Daoy (cell line): ENCODE measurements around the gene SAMM50. TPM values are rescaled to one million over a fixed set of nuclear protein-coding genes. Genes with fewer than 3 reads are reported as not detected.

ENCODE experiments used
- DNase-seq: peaks from one replicate; pipeline ENCODE4 v3.0.0-alpha.2; 2015; ENCODE audit warnings: low read depth
- total RNA-seq: library from RNA; depleted of rRNA; stranded (reverse); fragments of >200 nt; shearing (Covaris generic); gene quantifications from 2 replicates; pipeline ENCODE4 v1.2.3, GENCODE V29; 2014; rRNA removed

The SAMM50 gene
- total RNA-seq = 45.1 and 56.7 TPM in 2 replicates

DNA sequence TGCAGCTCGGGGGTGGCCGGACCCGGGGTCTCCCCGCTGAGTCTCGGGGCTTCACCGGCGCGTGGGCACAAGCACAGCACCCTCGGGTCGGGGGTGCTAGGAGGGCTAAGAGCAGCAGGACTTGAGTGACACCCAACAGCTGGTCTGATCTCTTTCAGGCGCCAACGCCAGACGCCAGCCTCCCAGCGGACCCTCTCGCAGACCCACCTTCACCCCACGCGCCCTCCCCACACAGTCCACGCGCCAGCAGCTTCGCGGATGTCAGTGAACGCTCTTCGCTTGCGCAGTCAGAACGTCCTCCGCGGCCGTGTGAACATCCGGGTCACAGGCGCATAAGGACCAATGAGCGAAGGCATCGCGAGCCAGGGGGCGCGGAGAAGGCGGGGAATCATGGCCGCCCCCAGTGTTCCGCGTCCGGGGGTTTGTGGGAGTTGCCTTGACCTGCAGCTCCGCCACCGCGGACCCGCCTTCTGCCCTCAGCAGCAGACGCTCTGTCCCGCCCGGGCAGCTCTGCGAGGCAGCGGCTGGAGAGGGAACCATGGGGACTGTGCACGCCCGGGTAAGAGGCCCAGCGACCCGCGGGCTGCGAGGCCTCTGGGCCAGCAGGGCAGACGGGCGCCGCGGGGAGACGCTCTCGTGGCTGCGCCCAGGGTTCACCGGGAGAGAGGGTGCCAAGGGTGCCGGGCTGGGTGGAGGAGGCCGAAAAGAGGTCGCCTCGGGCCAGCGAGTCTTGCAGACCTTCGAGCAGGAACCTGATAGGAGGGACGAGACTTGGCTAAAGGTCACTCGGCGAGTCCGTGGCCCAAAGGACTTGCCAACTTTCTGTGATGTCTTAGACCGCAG, at the start of gene SAMM50:
Gene SAMM50 (plus strand): TSS at position 403 of the 843 bp plus-strand sequence. CDS start 136 bp downstream, at position 539.
- DNase-seq = peak; percentile 94

GRCh38 chr22:43905681-43906080, 49.6 kb upstream of the SAMM50 start:
- no peak for DNase-seq

- DNase-seq = no peak
Observed at GRCh38 chr22:43909708-43910107, 45.5 kb upstream of the SAMM50 start.

DNA sequence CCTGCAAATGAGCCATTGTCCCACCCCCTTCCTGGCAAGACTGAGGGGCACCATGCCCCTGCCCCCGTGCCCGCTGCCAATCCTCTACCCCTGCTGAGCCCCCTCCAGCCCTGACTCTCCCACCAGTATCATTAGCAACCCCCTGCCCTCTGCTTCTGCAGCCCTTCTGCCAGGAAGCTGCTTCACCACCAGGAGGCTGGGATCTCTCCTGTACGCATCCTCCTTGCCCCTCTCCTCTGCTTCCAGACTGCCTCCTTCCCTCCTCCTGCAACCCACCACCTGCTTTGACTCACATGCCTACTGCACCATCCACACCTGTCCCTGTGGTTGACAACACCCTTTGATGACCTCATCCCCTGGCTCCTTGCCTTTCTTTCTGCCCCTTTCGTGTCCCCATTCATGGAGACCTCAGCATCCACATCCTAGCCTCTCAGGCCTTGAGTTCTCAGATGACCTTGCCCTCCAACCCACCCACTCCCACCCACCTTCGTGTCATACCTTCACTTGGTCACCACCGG, 45.0 kb upstream of the SAMM50 start:
- no peak for DNase-seq

DNA sequence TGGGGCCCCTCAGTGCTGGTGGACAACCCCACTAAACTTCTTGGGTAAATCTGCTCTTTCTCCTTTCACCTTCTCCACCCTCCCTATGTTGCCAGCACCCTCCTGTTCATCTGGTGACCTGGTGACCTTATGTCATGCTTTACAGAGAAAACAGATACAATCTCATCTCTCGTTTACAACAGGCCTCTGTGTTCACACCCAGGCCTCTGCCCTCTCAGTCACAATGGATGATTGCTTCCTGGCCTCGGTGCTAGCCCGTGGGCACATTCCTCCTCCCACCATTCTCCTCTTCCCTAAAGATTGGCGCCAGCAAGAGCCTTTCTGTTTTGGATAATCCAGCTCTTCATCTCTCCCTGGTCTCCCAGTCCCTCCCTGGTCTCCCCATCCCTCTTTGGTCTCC, 43.9 kb upstream of the SAMM50 start:
- no peak for DNase-seq

DNA sequence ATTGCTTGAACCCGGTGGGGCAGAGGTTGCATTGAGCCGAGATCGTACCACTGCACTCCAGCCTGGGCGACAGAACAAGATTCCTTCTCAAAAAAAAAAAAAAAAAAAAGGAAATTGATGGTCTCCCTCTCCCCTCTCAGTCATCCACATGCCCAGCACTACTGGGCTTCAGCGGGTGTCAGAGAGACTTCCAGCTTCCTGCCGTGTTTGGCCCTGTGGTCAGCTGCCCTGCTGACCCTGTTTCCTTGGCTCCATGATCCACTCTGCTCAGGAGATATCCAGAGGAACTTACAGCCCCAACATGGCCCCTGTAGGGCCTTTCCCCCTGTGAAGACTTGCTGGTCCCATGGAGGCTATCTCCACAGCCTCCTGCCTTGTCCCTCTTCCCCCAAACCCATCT, 37.7 kb upstream of the SAMM50 start:
- DNase-seq = no peak

DNA sequence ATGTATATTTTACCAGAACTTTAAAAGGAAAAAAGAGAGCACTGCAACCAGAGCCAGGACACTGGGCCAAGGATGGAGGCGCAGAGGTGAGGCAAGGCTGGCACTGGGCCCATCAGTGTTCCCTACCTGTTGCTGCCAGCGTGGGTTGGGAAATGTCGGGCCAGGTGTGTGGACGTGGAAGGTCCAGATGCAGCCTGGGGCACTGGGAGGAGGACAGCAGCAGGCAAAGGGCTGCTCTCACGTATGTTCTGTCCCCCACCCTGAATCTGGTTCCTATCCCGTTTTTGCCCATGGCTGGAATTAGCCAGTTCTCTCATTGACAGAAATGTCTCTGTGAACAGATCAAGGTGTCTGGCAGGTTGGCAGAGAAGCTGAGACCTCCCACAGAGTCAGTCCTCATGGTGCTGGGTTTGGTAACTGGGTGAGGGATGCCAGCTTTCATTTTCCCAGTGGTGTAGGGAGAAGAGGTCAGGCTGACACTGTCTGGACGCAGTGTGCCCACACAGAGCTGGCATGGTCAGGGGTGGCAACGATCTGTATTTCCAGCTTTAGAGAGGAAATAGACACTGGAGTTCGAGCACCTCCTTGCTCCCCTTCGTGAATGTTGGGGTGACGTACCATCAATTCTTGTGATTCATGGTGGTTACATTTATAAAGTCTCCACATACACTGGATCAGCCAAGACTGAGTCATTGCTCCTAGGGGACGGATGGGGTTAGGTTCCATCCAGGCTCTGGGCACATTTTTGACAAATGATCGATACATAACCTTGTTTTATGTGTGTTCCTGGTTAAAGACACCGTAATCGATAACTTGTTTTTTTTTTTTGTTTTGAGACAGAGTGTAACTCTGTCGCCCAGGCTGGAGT, 35.9 kb upstream of the SAMM50 start:
- DNase-seq = peak; percentile 62

DNA sequence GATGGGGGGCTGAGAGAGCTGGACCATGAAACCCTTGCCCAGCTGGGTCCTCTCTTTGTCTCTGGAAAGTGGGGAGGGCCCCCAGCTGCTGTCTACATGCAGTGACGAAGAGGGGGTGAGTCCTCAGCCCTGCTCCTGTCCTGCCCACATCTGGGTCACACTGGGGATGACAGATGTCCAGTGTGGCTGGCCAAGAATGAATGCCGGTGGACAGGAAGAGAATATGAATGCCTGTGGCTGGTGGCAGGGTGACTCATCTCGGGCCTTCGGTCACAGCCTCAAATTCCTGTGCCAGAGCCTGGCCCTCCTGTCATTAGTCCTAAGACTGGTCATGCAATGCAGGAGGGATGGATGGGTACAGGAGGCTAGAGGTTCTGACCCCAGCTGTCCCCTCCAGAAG, 33.9 kb upstream of the SAMM50 start:
- peak; percentile 88 for DNase-seq

GRCh38 chr22:43922123-43922522, 33.1 kb upstream of the SAMM50 start:
- no peak for DNase-seq

DNA sequence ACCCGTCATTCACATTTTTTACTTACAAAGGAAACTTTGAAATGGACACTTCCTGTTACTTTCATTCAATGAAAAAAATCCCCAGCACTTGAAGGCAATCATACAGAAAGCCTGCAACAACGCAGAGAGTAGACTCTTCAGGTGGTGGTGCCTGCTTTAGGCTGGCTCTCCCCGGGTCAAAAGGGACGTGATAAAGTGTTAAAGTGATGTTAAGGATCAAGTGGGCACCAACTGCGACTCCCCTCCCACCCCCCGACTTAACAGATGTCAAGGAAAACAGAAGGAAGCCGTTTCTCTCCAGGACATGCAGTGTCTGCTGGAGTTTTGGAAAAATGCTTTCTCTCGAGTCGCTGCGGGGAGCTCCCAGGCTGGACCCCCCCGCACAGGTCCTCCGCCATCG, 32.1 kb upstream of the SAMM50 start:
- DNase-seq = no peak

GRCh38 chr22:43923631-43924464, 31.4 kb upstream of the SAMM50 start, which contains the start of gene PNPLA3:
Gene PNPLA3 (plus strand): TSS chr22:43923805. CDS start chr22:43923912, 107 bp downstream.
- peak; percentile 93 for DNase-seq

DNA sequence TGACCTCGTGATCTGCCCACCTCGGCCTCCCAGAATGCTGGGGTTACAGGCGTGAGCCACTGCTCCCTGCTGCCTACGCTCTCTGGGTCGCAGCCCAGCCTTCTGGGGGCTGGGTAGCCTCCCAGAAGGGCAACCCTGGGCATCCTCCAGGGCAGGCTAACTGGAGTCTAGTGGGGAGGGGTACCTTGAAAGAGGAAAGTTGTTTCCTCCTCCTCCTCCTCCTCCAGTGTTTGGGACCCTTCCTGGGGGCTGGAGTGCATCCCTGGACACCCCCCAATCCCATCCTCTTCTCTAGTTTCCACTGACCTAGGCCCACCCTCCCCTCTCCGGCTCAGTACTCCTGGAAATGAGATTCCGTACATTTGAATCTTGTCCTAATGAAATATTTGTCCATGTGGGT, 30.4 kb upstream of the SAMM50 start:
- DNase-seq = no peak

DNA sequence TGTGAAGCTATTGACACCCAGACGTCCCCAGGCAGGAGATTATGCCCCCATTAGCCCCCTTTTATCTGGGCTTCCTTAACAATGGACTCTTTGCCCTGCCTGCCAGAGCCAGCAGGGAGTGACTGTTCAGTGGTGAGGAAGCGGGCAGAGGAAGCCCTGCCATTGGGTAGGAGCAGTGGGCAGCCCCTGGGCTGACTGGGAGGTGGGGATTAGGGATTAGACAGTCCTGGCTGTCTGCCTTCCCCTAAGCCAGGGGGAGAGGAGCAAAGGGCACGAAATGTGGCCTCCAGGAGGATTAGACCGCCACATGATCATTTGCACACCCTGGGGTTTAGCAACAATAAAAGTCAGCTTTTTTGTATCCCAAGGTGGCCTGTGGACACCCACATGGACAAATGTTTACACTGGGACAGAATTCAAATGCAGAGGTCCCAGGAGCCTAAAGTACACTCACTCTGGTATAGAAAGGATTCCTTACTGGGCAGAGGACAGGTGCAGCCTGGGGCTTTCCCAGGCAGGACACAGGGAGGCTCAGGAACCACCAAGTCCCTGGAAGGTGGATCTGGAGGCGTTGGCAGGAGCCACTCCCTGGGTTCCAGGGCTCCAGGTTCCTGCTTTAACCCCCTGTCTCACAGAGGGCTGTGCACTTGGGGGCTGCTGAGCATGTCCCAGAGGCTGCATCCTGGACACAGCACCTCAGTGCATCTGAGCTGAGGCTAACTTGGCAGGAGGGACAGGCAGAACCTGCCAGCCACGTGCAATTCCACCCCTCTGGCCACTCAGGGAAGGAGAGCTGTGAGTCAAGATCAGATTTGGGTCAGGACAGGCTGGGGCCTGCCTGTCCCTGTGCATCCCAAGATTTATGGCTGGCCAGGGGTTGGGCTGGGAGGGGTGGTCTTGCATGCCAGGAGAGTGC, 29.6 kb upstream of the SAMM50 start:
- peak; percentile 53 for DNase-seq

DNA sequence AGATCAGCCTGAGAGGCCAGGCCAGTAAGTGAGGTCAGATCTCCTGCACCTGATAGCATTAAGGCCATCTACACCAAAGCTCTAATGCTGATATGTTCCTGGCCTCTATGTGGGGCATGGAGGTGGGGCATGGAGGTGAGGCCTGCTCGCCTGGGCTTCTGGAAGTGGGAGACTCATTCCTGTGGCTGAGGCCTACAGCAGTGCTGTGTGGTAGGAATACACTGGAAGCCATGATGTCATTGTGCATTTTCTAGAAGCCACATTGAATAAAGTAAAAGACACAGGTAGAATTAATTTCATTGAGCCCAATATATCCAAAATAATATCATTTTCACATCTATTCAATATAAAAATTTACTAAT, 28.9 kb upstream of the SAMM50 start:
- no peak for DNase-seq

DNA sequence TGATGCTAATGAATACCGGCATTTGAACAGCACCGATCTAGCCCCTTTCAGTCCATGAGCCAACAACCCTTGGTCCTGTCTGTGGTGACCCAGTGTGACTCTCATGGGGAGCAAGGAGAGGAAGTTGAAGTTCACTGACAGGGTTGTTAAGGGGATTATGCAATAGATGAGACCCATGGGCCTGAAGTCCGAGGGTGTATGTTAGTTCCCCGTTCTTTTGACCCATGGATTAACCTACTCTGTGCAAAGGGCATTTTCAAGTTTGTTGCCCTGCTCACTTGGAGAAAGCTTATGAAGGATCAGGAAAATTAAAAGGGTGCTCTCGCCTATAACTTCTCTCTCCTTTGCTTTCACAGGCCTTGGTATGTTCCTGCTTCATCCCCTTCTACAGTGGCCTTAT, 26.8 kb upstream of the SAMM50 start:
- no peak for DNase-seq

GRCh38 chr22:43928908-43929307, 26.3 kb upstream of the SAMM50 start:
- no peak for DNase-seq

DNA sequence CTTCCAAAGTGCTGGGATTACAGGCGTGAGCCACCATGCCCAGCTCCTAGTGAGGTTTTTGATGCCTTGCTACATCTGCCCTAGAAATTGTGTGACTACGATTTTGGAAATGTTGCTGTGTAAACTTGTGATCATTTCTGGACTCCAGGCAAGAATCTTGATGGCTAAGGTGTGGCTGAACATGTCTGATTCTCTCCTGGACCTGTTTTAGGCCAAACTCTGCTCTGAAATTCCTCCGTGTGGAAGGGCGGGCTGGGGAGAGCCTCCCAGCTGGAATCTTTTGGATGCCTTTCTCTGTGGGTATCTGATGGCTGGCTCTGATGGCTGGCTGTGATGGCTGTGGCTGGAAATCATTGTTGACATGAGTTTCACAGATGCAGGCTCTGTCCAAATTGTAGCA, 23.5 kb upstream of the SAMM50 start:
- DNase-seq = no peak

DNA sequence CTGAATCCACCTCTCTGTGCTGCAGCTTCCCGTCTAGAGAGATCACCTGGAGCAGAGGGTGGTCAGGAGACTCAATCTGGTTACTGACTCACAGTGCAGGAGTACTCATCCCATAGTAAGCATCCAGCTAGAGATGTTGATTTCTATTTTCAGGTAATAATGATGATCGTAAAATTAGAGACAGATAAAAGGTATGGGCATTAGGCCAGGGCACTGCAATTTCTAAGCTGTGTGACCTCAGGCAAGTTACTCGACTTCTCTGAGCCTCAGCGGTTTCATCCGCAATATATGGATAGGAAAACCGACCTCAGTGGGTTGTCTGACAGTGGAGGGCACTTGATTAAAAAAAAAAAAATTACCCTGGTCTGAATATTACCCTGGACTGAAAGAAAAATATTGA, 13.8 kb upstream of the SAMM50 start:
- no peak for DNase-seq

DNA sequence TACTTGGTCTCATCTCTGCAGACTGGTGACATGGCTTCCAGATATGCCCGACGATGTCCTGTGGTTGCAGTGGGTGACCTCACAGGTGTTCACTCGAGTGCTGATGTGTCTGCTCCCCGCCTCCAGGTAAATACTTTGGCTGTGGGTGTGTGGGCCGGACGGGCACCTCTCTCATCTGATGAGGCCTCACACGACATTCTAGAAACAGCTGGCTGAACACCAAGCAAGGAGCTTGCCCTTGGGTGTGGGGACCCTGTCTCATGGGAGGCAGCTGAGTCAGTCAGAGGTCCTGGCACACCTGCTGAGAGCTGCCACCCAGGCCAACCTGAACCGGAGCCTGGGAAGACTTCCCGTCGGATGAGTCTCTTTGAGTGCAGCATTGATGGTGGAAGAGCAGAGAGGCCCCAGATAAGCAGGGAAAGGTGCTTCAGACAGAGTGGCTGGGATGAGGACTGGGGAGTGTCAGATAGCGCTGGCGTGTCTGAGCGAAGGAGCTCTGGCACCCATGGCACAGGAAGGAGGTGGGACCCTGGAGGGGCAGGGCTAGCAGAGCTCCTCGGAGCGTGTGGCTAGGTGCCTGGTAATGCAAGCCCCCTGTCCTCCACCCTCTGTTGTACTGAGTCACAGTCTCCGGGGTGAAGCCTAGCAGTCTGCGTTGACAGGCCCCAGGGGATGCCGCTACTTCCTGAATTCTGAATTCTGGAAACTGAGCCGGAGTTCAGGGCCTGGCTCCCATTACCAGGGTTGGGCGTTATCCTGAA, 10.4 kb upstream of the SAMM50 start:
- DNase-seq = no peak
